Subcutaneous adipose tissue (tissue), 4 donors: ENCODE results near the gene ZNF202. TPM values are rescaled to one million over a fixed set of nuclear protein-coding genes. Genes with fewer than 3 reads are reported as not detected.

Experiments used
- CTCF ChIP-seq: fragments of 450-650 bp; IDR thresholded peaks from one replicate; pipeline ENCODE4 v1.5.1; 2016; ENCODE audit warnings: low read depth, mild to moderate bottlenecking, control low read depth, antibody characterized with exemption, moderate library complexity
- total RNA-seq, 4 donors: library from RNA; depleted of rRNA; stranded (reverse); fragments of >200 nt; gene quantifications; one replicate each; pipeline ENCODE4 v1.1.0, GENCODE V29; 2016

ZNF202 gene
- 1 to 10 TPM; 6.6 to 10.0 (median 8.1) TPM for total RNA-seq

DNA sequence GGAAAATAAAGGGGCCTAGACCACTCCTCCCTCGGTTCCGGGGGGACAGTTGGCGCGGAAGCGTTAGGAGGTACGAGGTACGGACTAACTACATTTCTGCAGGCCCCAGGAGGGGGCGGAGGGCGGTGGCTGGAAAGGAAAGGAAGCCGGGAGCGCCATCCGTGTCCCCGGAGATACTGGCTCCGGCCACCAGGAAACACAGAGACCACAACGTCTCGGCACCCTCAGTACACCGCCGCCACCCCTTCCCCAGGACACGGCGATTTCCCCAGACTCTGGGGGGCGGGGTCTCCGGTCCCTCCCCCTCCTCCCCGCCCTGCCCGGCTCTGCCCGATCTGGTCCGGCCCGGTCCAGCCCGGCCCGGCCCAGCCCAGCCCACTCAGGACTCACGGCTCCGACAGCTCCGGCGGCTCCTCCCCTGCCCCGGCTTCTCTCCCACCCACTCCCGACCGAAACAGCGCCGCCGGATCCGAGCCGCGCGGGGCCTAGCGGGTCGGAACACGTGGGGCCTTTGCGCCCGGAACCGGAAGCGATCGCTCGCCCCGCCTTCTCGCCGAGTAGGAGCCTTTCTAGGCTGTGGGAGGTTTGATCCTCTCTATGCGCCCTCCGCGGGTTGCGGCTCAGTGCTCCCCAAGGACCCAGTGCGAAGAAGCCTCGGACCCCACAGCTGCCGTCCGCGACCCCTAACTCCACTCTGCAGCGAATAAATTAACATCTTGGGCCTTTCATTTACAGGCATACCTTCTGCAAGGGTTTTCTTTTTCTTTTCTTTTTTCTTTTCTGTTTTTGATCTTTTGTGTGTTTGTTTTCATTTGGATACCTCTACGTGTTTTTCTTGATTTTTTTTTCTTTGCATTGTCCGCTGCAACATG, at the start of gene ZNF202:
TSS of gene ZNF202 (minus strand) at position 502 of the 872 bp plus-strand sequence. CDS start 10,772 bp downstream, outside the sequence.
- TF ChIP-seq CTCF = no peak

DNA sequence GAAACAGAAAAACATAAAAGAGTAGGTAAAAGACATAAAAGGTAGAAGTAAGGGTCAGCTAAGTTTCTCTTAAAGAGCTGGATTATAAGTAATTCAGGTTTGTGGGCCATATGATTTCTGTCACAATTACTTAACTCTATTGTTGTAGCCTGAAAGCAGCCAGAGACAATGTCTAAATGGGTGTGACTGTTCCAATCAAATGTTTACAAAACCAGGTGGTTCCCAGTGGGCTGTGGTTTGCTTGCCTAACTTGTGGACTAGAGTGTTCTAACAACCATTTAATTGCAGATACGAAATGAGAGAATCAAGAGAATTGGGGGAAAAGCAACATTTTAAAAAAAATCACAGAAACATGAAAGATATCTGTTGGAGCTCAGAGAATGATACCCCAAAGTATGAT, 42.1 kb upstream of the ZNF202 start:
- no peak for TF ChIP-seq CTCF

DNA sequence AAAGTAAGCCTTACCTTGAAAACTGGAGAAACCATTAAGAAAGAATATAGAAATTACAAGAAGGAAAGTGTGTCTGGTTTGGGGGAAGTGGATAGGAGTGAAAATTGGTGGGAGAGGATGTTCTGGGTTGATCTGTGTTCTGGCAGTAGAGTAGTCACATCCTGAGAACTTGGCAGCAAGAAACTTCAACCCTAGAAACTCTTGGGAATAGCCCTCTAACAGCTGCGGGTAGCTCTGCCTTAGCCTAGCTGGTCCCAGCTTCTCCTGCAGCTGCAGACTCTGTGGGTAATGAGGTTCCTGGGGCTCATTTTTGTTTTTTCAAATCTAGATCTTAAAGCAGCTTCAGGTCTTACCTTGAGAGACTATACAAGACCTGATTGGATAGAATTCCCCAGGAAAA, 37.1 kb upstream of the ZNF202 start:
- TF ChIP-seq CTCF = no peak

DNA sequence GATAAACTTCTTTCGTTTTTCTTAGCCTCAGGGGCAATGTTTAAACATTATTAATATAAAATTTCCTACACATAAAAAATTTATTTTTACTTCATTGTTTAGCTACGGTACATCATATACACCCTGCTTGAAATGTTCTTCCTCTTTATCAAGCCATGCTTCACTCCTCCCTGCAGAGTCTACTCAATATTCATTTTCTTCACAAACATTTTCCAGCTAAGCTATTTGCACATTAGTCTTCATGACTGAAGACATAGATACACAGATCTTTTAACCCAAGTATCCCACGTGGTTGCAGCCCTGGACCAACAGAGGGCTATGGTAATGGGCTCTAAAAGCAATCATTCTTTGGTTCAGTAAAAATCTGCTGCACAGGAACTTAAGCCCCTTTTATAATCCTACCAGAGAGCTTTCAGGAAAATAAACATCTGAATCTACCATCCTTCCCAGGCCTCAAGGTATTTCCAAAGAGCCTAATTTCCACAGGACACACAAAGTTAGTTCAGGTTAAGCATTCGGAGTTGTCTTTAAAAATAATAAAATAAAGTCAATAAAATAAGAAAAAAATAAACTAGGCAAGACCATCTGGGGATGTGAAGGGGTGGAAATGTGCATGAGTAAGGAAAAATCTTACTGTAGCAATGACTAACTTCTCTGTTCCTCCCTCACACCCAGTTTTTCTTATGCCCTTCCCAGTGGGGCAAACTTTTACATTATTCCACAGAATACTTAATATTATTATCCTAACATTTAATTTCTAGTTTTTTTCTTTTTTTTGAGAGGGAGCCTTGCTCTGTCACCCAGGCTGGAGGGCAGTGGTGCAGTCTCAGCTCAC, 34.5 kb upstream of the ZNF202 start:
- TF ChIP-seq CTCF = no peak

DNA sequence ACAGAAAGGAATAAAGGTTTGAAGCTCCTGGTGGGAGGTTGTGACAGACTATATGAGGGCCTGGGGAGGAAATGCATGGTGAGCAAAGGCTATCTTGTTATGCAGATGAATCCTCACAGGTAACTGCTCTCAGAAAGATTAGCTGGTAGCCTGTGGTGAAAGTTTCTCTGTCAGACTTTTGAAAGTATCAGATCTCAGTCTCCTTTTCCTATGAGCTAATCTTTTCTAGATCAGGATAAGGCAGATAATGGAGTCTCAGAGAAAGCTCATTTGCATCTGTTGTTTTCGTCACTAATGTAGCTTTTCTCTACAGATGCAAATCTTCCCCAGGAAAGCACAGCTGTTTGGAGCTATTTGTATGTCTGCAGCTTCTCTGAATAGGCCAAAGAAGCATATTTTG, 33.8 kb upstream of the ZNF202 start:
- no peak for TF ChIP-seq CTCF

DNA sequence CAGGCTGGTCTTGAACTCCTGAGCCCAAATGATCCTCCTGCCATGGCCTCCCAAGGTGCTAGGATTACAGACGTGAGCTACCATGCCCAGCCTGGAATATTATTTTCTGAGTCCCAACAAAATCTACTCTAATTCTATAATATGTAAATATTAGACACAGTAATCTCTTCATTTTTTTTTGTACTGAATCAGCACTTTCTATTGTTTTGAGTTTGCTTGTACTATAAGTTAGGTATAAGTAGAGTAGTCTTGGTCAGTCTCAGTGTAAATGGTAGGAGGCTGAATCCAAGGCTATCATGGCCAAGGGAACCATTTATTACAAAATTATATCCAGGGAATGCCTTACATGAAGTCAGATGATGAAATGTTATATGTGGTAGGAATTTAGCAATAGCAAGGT, 32.5 kb upstream of the ZNF202 start:
- TF ChIP-seq CTCF = no peak

DNA sequence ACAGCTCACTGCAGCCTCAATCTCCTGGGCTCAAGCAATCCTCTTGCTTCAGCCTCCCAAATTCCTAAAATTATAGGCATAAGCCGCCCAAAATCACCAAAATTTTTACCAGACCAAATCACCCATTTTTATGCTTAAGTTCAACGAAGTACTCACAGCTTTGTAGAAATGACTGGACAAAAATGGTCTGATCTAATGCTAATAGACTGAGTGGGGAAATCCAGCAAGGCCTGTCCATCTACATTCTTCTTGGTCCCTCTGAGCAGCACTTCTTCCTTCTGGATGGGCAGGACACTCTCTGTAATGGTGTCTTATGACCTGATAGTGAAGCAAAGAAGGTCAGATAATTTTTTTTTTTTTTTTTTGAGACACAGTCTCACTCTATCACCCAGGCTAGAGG, 31.6 kb upstream of the ZNF202 start:
- TF ChIP-seq CTCF = no peak
